Stimulated activated naive CD8-positive, alpha-beta T cell treated with anti-CD3 and anti-CD28 coated beads, Interleukin-15, Interleukin-2, amounts not matched to agents 100 U/mL and 50 U/mL, for 24 hours (primary cell): Measurements from ENCODE around the gene TSEN54.
A peak's percentile ranks its signal among the peaks of the same experiment; 100 is the strongest.

ENCODE experiments used
- ATAC-seq: fragments of 150-1000 bp; cut with Tn5 transposase; one replicate; pipeline ENCODE4 v1.10.0; 2021
- DNase-seq: peaks from one replicate; pipeline ENCODE4 v3.0.0; 2021

TSEN54 gene

DNA sequence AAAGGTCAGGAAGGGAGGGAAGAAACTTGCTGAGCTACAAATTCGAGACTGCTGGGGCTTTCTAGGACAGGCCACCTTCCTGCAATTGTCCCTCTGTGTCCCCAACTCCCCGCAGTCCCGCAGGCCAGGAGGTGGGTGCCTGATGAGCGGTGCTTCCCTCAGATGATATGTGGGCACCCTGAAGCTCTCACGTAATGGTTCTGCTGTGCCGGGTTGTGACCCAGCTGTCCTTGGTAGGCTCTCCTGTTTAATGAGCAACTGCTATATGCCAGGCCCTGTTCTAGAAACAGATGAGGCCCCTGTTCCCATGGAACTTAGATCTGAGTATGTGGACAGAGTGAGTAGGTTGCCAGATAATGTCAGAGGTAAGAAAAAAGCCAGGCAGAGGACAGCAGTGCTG is 49.3 kb downstream of the TSEN54 start:
- DNase-seq (no peak), ATAC-seq (no peak)

DNA sequence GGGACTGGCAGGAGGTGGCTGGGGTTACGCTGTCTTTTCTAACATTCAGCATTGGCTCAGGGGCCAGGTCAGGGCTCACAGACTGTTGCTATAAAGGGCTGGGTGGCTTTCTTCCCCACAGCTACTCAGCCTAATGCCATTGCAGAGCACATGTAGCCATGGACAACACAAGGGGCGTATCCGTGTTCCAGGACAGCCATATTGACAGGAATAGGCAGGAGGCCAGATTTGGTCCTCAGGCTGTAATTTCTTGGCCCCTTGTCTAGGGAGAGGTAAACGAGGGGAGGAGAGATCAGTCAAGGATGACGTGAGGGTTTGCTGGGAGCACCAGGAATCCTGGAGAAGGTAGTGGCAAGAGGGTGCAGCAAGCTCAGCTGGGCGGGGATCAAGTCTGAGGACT is 50.1 kb downstream of the TSEN54 start:
- ATAC-seq = no peak
- DNase-seq = no peak

DNA sequence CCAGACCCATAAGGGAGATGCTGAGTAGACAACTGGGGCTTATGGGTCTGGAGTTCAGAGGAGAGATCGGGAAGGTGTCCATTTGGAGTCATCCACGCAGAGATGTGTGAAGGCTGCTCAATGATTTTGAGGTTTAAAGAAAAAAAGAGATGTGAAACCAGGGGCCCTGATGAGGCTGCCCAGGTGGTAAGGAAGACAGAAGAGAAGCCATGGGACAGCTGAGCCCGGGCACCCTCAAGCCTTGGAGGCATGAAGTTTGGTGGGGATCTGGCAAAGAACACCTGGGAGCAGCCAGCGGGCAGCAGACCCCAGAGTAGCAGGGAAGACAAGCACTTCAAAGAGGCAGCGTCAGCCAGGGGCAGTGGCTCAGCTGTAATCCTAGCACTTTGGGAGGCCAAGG is 50.5 kb downstream of the TSEN54 start:
- DNase-seq = no peak
- no peak for ATAC-seq

DNA sequence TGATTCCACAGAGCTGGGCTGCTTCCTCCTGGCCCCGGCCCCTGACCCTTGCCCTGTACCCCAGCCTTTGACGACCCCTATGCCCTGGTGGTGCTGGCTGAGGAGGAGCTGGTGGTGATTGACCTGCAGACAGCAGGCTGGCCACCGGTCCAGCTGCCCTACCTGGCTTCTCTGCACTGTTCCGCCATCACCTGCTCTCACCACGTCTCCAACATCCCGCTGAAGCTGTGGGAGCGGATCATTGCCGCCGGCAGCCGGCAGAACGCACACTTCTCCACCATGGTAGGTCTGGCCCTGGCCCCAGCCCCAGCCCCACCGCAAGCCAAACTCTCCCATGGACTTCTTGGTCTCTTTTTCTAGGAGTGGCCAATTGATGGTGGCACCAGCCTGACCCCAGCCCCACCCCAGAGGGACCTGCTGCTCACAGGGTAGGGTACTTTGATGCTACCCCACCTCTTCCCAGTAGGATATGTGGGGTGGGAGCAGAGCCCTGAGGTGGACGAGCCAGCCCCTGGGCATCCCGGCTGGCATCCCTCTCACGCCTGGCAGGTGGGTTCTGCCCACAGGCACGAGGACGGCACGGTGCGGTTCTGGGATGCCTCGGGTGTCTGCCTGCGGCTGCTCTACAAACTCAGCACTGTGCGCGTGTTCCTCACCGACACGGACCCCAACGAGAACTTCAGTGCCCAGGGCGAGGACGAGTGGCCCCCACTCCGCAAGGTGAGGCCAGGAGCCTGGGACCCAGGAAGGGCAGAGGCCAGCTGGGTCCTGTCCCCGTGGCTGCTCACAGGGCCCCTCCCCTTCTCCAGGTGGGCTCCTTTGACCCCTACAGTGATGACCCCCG is 52.3 kb downstream of the TSEN54 start:
- DNase-seq (no peak), ATAC-seq (no peak)

DNA sequence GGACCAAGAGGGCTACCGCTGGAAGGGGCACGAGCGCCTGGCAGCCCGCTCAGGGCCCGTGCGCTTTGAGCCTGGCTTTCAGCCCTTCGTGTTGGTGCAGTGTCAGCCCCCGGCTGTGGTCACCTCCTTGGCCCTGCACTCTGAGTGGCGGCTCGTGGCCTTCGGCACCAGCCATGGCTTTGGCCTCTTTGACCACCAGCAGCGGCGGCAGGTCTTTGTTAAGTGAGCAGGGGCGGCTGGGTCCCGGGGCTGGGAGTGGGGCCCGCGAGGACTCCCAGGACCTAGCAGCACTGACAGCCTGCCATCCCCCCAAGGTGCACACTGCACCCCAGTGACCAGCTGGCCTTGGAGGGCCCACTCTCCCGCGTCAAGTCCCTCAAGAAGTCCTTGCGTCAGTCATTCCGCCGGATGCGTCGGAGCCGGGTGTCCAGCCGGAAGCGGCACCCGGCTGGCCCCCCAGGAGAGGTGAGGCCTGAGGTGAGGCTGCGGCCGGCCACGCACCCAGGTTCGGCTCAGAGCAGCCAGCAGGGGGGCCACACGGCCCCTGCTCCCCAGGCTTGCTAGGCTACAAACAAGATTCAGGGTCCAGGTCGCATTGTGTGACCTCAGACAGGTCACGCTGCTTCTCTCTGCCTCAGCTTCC is 53.8 kb downstream of the TSEN54 start:
- no peak for DNase-seq
- ATAC-seq = no peak

DNA sequence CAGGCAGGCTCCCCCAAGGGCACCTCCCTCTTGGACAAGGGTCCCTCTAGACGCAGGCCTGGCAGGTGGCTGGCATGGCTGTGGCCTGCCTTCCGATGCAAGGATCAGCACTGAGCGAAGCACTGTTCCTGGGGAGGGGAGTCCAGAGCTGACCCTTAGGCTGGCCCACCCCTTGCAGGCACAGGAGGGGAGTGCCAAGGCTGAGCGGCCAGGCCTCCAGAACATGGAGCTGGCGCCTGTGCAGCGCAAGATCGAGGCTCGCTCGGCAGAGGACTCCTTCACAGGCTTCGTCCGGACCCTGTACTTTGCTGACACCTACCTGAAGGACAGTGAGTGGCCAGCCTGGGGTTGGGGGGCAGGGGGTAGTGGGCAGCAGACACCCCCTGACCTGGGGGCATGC is 54.4 kb downstream of the TSEN54 start:
- ATAC-seq (no peak), DNase-seq (no peak)

DNA sequence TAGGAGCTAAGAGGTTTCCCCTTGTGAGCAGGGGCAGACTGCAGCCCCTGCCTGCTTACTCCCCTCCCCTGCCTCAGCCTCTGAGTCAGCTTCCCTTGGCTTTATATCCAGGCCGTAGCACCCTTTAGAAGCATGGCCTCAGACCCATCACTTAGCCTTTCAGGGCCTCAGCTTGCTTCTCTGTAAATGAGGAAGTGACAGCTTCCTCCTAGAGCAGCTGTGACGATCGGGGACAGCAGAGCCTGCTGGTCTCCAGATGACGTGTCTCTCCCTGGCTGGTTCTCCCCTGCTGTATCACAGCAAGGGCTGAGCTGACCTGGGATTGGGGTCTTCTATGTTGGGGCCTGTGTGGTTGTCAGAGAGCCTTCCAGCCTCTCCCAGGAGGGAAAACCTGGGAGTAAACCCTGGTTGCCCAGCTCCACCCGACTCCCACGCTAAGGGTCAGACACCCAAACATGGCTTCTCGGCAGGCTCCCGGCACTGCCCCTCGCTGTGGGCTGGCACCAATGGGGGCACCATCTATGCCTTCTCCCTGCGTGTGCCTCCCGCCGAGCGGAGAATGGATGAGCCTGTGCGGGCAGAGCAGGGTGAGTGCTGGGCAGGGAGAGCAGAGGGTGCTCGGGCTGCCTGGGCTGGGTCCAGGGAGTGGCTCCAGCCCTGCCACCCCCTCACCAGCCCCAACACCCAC is 55.0 kb downstream of the TSEN54 start:
- peak; percentile 16 for DNase-seq
- ATAC-seq = peak; percentile 75

DNA sequence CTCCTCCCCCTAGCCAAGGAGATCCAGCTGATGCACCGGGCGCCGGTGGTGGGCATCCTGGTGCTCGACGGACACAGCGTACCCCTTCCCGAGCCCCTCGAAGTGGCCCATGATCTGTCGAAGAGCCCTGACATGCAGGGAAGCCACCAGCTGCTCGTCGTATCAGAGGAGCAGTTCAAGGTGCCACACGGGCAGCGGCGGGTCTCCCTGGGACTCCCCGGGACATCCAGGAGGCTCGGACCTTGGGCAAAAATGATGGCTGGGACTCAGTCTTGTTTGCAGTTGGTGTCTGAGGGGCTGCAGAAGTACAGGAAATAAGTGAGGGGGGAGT is 55.5 kb downstream of the TSEN54 start:
- no peak for ATAC-seq
- no peak for DNase-seq

DNA sequence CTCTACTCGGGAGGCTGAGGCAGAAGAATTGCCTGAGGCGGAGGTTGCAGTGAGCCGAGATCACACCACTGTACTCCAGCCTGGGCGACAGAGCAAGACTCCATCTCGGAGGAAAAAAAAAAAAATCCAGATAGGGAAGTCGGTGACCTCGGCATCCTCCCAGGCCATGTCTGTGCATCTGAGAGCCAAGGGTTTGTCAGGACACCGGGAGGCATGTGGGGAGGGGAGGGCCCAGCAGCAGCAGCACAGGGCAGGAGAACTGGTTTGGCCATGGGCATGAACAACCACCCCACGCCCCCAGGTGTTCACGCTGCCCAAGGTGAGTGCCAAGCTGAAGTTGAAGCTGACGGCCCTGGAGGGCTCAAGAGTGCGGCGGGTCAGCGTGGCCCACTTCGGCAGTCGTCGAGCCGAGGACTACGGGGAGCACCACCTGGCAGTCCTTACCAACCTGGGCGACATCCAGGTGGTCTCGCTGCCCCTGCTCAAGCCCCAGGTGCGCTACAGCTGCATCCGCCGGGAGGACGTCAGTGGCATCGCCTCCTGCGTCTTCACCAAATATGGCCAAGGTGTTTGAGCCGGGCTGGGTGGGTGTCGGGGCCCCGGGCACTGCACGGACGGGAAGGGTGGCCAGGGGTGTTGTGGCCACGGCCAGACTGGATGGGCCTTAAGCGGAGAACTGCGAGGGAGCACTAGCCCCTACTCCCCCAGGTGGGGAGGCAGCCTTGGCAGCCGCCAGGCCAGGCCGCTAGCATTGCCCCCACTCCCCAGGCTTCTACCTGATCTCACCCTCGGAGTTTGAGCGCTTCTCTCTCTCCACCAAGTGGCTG is 56.6 kb downstream of the TSEN54 start:
- DNase-seq = no peak

DNA sequence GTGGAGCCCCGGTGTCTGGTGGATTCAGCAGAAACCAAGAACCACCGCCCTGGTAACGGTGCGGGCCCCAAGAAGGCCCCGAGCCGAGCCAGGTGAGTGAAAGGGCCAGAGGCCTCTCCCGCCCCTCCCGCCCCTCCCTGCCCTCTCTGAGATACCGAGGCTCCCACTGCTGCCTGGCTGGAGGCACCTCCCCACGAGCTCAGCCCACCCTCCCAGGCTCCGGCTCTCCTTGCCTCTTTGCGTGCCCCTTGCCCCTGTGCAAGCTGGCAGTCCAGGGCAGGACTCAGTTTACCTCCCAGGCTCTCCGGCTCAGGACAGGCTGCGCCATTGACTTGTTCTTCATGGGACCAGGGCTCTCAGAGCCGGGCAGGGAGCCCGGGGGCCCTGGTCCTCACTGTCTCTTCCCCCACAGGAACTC is 57.2 kb downstream of the TSEN54 start:
- ATAC-seq (no peak), DNase-seq (no peak)

More for the DNA sequence above, 56.6 kb downstream of the TSEN54 start:
- ATAC-seq = no peak

DNA sequence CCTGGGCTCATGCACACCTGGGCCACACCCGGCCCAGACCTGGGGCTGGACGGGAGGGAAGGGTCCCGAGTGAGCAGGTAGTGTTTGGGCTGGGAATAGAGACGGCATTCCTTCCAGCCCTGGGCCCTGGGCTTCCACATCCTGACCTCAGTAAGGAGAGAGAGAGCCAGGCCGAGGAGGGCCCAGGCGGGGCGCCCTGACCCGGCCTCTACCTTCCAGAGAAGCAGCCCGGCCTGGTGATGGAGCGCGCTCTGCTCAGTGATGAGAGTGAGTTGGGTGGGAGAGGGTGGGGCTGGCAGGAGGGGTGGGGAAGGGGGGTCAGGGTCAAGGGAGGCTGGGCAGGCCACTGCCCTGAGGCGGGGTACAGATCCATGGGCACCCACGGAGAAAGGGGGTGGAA is 57.7 kb downstream of the TSEN54 start:
- no peak for DNase-seq
- ATAC-seq = no peak
